BLaER1 (cell line): ENCODE data around the gene SLC22A7.
A peak's percentile ranks its signal among the peaks of the same experiment; 100 is the strongest.

Source experiments
- H3K27ac ChIP-seq: shearing (Covaris generic); formaldehyde crosslinking; 2 replicates; pipeline ENCODE4 v1.8.1; 2022
- H3K27me3 ChIP-seq: shearing (Covaris generic); formaldehyde crosslinking; 2 replicates; pipeline ENCODE4 v1.8.1; 2022
- H3K36me3 ChIP-seq: shearing (Covaris generic); formaldehyde crosslinking; 2 replicates; pipeline ENCODE4 v1.8.1; 2022
- H3K4me1 ChIP-seq: shearing (Covaris generic); formaldehyde crosslinking; 2 replicates; pipeline ENCODE4 v1.8.1; 2022
- H3K4me2 ChIP-seq: shearing (Covaris generic); formaldehyde crosslinking; 2 replicates; pipeline ENCODE4 v1.8.1; 2022
- H3K4me3 ChIP-seq: shearing (Covaris generic); formaldehyde crosslinking; 2 replicates; pipeline ENCODE4 v1.8.1; 2022
- H3K9ac ChIP-seq: shearing (Covaris generic); formaldehyde crosslinking; 2 replicates; pipeline ENCODE4 v1.8.1; 2022
- H3K9me3 ChIP-seq: shearing (Covaris generic); formaldehyde crosslinking; 2 replicates; pipeline ENCODE4 v1.8.1; 2022
- H4K20me1 ChIP-seq: shearing (Covaris generic); formaldehyde crosslinking; 2 replicates; pipeline ENCODE4 v1.8.1; 2022
- Cebpa-rat ChIP-seq: shearing (Covaris generic); IDR thresholded peaks from 2 replicates; pipeline ENCODE4 v1.8.1; 2022

The SLC22A7 gene

DNA sequence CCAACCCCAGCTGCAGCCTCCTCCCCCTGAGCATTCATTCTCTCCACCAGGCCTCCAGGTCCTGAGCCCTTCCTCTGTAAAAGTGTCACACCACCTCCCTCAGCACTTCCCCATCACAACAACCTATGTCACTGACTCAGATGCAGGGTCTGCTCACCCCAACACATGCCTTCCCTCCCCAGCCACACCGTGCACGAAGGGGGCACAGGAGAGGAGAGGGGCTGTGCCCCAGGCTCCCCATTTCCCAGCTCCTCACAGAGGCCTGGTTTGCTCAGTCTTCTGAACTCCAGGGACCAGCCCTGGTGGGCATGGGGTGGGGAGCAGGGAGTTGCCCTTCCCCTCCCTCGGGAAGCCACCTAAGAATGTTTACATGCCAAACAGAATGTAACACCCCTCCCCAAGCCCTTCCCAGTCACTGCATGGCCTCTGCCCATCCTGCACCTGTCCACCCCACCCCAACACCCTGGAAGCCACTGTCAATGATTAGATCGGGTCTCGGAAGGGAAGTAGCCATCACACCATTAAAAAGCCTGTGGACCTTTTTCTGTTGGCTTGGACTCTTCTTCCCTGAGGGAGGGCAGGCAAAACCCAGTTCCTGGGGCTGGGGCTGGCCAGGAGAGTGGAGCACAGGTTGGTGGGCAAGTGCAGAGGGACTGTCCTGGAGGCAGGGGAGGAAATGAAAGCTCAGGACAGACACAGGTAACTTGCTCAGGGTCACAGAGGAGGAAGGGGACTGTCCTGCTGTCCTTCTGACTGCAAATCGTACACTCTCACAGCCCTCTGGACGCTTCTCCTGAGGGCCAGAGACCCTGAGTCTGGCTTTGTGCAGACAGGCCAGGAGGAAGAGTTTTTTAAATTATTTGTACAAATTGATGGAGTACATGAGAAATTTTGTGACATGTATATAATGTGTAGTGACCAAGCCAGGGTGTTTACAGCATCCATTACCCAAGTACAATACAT, 10.1 kb upstream of the SLC22A7 start:
- H3K4me3 ChIP-seq, result no peak overlapping the region

DNA sequence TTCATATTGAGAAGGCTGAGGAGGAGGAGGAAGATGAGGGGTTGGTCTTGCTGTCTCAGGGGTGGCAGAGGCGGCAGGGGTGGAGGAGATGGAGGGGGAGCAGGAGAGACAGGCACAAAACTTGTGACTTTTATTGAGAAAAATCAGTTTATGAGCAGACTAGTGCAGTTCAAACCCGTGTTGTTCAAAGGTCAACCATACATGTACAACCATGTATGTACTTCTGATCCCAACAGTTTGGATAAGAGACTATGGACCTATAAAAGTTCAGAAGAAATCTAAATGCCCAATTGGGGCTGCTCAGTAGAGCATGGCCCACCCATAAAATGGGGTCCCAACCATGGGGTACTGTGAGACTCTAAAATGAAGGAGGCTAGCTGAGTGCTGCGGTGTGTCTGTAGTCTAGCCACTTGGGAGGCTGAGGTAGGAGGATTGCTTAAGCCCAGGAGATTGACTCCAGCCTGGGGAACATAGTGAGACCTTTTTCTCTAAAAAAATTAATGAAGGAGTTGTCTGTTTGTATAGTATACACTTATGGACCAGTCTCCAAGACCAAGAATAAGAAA, 7.6 kb upstream of the SLC22A7 start:
- Histone ChIP-seq H3K4me3 (no peak overlapping the region), H3K27ac (no peak overlapping the region), H4K20me1 (no peaks in the 10 kb centered on the region), H3K36me3 (no peaks in the 10 kb centered on the region), H3K9me3 (no peaks in the 10 kb centered on the region), H3K4me2 (no peak overlapping the region), H3K9ac (no peak overlapping the region), H3K4me1 (peaks cover 37% of the 10 kb centered on the region), H3K27me3 (peaks cover 14% of the 10 kb centered on the region)
- no peak for TF ChIP-seq Cebpa-rat

More for the DNA sequence above, 10.1 kb upstream of the SLC22A7 start:
- H3K27ac ChIP-seq, result peak overlapping the region; percentile 76
- H3K27me3 ChIP-seq, result peaks cover 22% of the 10 kb centered on the region
- peak overlapping the region; percentile 93 for H3K4me2 ChIP-seq
- H3K9ac ChIP-seq, result peak overlapping the region; percentile 61; the same call in 1 of the 2 replicates
- H3K9me3 ChIP-seq, result no peaks in the 10 kb centered on the region
- TF ChIP-seq Cebpa-rat, result no peak
- H3K4me1 ChIP-seq, result peaks cover 41% of the 10 kb centered on the region
- H4K20me1 ChIP-seq, result no peaks in the 10 kb centered on the region
- H3K36me3 ChIP-seq, result no peaks in the 10 kb centered on the region

DNA sequence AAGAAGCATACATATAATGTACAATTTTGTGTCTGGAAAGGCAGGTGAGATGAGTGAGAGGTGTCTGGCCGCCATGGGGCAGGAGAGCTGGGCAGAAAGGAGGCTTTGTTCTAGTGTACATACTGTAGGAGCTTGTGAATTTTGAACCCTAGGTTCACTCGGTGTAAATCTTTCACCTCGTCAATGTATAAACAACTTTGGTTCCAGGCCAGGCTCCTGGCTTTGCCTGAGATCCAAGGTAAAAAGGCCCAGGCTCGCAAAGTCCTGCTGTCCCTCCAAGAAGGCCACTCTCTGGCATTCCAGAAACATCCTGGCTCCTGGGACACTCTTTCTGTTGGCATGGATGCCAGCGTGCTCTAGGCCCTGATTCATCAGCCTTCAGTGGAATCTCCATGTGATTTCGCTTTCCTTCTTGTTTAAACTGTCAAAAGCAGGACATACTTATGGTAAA, 7.1 kb upstream of the SLC22A7 start:
- H3K9ac ChIP-seq, result no peak overlapping the region
- H3K9me3 ChIP-seq, result no peaks in the 10 kb centered on the region
- no peak overlapping the region for H3K27ac ChIP-seq
- no peak for TF ChIP-seq Cebpa-rat
- H3K4me3 ChIP-seq, result no peak overlapping the region
- peaks cover 32% of the 10 kb centered on the region for H3K4me1 ChIP-seq
- no peaks in the 10 kb centered on the region for H3K36me3 ChIP-seq
- peaks cover 9% of the 10 kb centered on the region for H3K27me3 ChIP-seq
- H4K20me1 ChIP-seq, result no peaks in the 10 kb centered on the region
- no peak overlapping the region for H3K4me2 ChIP-seq

DNA sequence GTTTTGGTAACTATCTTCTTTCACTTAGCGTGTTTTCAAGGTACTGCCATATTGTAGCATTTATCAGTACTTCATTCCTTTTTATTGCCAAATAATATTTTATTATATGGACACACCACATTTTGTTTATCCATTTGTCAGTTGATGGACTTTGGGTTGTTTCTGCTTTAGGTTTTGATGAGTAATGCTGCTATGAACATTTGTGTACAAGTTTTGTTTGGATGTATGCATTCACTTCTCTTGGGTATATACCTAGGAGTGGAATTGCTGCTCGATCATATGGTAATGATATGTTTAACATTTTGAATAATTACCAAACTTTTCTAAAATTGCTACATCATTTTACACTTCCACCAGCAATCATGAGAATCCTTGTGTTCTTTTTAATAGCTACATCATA, 6.4 kb upstream of the SLC22A7 start:
- no peak overlapping the region for H3K27ac ChIP-seq
- no peak overlapping the region for H3K4me2 ChIP-seq
- H3K27me3 ChIP-seq, result peaks cover 4% of the 10 kb centered on the region; the same call in 1 of the 2 replicates
- no peak for TF ChIP-seq Cebpa-rat
- H3K4me1 ChIP-seq, result peaks cover 25% of the 10 kb centered on the region
- H3K4me3 ChIP-seq, result no peak overlapping the region
- no peaks in the 10 kb centered on the region for H3K9me3 ChIP-seq
- no peak overlapping the region for H3K9ac ChIP-seq
- H4K20me1 ChIP-seq, result no peaks in the 10 kb centered on the region
- H3K36me3 ChIP-seq, result no peaks in the 10 kb centered on the region

DNA sequence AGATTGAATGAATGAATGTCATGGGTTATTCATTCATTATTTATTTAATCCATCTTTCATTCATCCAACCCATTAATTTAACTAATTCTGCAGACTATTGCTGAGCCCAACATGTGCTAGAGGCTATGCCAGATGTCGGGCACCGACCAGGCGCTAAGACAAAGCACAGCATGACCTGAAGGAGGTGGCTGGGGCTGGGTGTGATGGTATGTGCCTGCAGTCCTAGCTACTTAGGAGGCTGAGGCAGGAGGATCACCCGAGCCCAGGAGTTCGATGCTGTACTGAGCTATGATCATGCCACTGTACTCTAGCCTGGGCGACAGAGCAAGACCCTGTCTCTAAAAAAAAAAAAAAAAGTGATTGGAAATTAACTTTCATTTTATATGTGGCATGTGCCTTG, 5.7 kb upstream of the SLC22A7 start:
- Histone ChIP-seq H3K4me2 (no peak overlapping the region), H3K9me3 (no peaks in the 10 kb centered on the region), H3K9ac (no peak overlapping the region), H4K20me1 (no peaks in the 10 kb centered on the region), H3K27me3 (no peaks in the 10 kb centered on the region), H3K27ac (no peak overlapping the region), H3K4me3 (no peak overlapping the region), H3K36me3 (no peaks in the 10 kb centered on the region), H3K4me1 (peaks cover 18% of the 10 kb centered on the region)
- no peak for TF ChIP-seq Cebpa-rat

DNA sequence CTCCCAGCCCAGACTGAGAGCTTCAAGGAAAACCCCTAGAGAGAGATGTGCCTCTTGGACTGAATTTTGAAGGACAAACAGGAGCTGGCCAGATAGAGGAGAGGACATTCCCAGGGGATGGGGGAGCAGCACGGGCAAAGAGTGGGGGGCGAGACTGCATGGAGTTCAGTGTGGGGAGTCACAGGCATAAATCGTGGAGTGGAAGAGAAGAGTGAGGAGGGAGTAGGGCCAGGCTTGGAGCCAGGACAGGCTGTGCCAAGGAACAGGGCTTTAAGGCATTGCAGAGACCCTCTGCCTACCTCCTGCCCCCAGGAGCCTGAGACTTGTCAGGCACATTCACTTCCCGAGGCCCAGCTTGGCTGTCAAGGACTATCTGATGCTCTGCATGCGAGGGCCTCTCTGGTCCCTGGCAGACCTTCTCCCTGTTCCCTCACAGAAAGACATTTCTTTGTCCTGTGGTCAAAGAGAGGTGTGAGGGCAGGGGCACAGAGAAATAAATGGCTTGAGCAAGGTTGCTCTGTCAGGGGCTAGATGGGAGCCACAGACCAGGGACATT, 5.2 kb upstream of the SLC22A7 start:
- no peak for TF ChIP-seq Cebpa-rat
- Histone ChIP-seq H3K36me3 (no peaks in the 10 kb centered on the region), H3K27ac (no peak overlapping the region)

DNA sequence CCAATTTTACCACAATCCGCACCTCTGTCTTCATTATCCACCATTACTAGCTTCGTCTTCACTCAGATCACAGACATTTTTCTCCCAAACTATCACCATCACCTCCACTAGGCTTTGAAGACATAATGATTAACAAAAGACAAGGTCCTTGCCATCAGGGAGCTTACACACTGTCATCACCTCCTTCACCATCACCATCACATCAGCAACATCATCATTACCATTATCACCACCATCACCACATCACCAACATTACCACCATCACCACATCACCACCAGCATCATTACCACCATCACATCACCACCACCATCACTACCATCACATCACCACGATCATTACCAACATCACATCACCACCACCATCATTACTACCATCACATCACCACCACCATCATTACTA, 4.4 kb upstream of the SLC22A7 start:
- Histone ChIP-seq H3K4me1 (peaks cover 5% of the 10 kb centered on the region), H4K20me1 (no peaks in the 10 kb centered on the region), H3K9ac (no peak overlapping the region), H3K27me3 (no peaks in the 10 kb centered on the region), H3K4me3 (no peak overlapping the region), H3K27ac (no peak overlapping the region), H3K36me3 (no peaks in the 10 kb centered on the region), H3K9me3 (no peaks in the 10 kb centered on the region), H3K4me2 (no peak overlapping the region)
- TF ChIP-seq Cebpa-rat, result no peak

More for the DNA sequence above, 5.2 kb upstream of the SLC22A7 start:
- H3K27me3 ChIP-seq, result no peaks in the 10 kb centered on the region
- H3K9ac ChIP-seq, result no peak overlapping the region
- H3K4me3 ChIP-seq, result no peak overlapping the region
- no peaks in the 10 kb centered on the region for H4K20me1 ChIP-seq
- no peaks in the 10 kb centered on the region for H3K9me3 ChIP-seq
- H3K4me1 ChIP-seq, result peaks cover 13% of the 10 kb centered on the region
- no peak overlapping the region for H3K4me2 ChIP-seq

DNA sequence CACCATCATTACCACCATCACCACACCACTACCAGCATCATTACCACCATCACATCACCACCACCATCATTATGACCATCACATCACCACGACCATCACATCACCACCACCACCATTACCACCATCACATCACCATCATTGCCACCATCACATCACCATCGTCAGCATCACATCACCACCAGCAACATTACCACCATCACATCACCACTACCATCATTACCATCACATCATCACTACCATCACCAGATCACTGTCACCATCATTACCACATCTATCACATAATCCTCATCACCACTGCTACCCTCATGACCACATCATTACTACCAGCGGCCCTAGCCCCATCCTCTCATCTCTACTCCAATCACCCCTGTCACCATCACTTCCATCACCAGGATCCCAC, 3.5 kb upstream of the SLC22A7 start:
- no peak overlapping the region for H3K9ac ChIP-seq
- H3K4me1 ChIP-seq, result no peaks in the 10 kb centered on the region
- no peaks in the 10 kb centered on the region for H3K36me3 ChIP-seq
- H3K27me3 ChIP-seq, result no peaks in the 10 kb centered on the region
- H3K4me3 ChIP-seq, result no peak overlapping the region
- no peaks in the 10 kb centered on the region for H4K20me1 ChIP-seq
- H3K27ac ChIP-seq, result no peak overlapping the region
- no peak overlapping the region for H3K4me2 ChIP-seq
- H3K9me3 ChIP-seq, result no peaks in the 10 kb centered on the region
- TF ChIP-seq Cebpa-rat, result no peak

DNA sequence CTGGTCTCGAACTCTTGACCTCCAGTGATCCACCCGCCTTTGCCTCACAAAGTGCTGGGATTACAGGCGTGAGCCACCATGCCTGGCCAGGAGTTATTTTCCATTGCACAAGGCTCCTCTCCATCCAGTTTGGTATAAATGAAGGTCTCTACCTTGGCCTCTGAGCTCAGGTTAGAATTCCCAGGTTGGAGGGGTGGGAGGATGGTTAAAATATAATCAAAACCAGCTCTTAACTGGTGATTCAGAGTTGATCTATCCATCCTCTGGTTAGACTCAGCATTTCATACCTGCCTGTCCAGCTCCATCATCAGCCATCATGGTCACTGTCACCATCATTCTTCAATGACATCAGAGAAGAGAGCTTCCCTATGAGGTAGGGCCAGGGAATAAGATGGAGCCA, 2.6 kb upstream of the SLC22A7 start:
- Histone ChIP-seq H3K27ac (no peak overlapping the region), H3K4me2 (no peak overlapping the region), H3K36me3 (no peaks in the 10 kb centered on the region), H4K20me1 (no peaks in the 10 kb centered on the region), H3K4me3 (no peak overlapping the region), H3K9me3 (no peaks in the 10 kb centered on the region), H3K9ac (no peak overlapping the region), H3K4me1 (no peaks in the 10 kb centered on the region), H3K27me3 (no peaks in the 10 kb centered on the region)
- TF ChIP-seq Cebpa-rat, result no peak
